K562 (cell line): Measurements from ENCODE around the gene TENM3. TPM values are rescaled to one million over a fixed set of nuclear protein-coding genes. Genes with fewer than 3 reads are reported as not detected.

ENCODE experiments used
- FOXK2 ChIP-seq, 2 experiments: fragments of 450-650 bp; IDR thresholded peaks in 1 of 2; conservative IDR thresholded peaks in 1 of 2; 2 replicates each; pipeline ENCODE4 v1.6.1; 2016; ENCODE audit warnings: low read depth in 2 of 2, mild to moderate bottlenecking in 1 of 2
- HNRNPUL1 ChIP-seq: fragments of 200-400 bp; formaldehyde crosslinking; IDR thresholded peaks from 2 replicates; pipeline ENCODE4 v1.6.1; 2017; ENCODE audit warnings: low read length
- ZNF318 ChIP-seq, 2 experiments: fragments of 450-650 bp; IDR thresholded peaks; 2 replicates each; pipeline ENCODE4 v1.6.1; 2016; ENCODE audit warnings: mild to moderate bottlenecking in 2 of 2, borderline replicate concordance in 1 of 2, low read depth in 1 of 2, moderate library complexity in 1 of 2
- polyA plus RNA-seq, 8 experiments: library from polyadenylated mRNA; depleted of rRNA in 4 of 8; stranded (reverse) in 5 of 8; unstranded in 3 of 8; fragments of >200 nt; fragmentation: Nextera tagmentation in 2 of 8; fragmentation: Illumina TruSeq in 1 of 8; extraction: Ambion mirVana in 2 of 8; extraction: Trizol in 1 of 8; gene quantifications; 2 replicates each; pipeline versions ENCODE4 v1.2.1 to v1.2.3, GENCODE V29; 2011 to 2014; ENCODE audit warnings: inconsistent platforms in 1 of 8, missing spikeins in 1 of 8
- total RNA-seq, 7 experiments: library from RNA; depleted of rRNA in 6 of 7; stranded (reverse); fragments of >200 nt in 6 of 7; fragmentation: Illumina TruSeq in 2 of 7; extraction: Trizol in 2 of 7; gene quantifications; 2 replicates each; pipeline versions ENCODE4 v1.2.1 to v1.2.3, GENCODE V29; 2011 to 2021; ENCODE audit warnings: low replicate concordance in 1 of 7

Gene TENM3
- total and polyA plus RNA-seq, 9 of the 15 experiments (the other 6 are each of a cell fraction or from before 2014, with no cell fraction given) = 0.01 to 0.02 TPM; not detected in 7

GRCh38 chr4:182748283-182748682, 505.1 kb downstream of the TENM3 start (continued):
- TF ChIP-seq ZNF318 (IDR thresholded peaks at IDR 0.05; ENCODE audit: borderline replicate concordance in 1 of 2, low read depth in 1 of 2) (no peak), FOXK2 (conservative IDR thresholded peaks at IDR 0.05 in 1 of 2, IDR thresholded peaks at IDR 0.05 in 1 of 2; ENCODE audit: low read depth in 2 of 2) (no peak), HNRNPUL1 (no peak)
